ENCODE data around the gene HGS. TPM values are rescaled to one million over a fixed set of nuclear protein-coding genes. Genes with fewer than 3 reads are reported as not detected.

HGS gene
- total RNA-seq, 1 donor from 2014 or later: 50.5 TPM

DNA sequence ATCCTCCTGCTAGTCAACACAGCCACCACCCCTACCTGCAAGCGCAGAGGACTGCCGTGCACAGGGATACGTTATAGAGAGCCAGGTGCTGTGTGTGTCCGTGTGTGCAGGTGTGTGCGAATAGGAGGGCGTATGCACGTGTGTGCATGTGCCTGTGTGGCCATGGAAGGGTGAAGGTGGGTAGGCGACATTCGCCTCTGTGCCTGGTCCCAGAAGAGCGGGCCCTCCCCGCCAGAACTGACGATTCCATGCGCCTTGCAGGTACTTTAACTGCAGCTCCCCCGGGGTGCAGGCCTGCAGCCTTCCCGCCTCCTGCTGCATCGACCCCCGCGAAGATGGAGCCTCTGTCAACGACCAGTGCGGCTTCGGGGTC, 36.2 kb upstream of the HGS start:
- intact Hi-C loops (cut with micrococcal nuclease): no loop called here
- H3K4me3 ChIP-seq: peak overlapping the region; percentile 30
- no peak overlapping the region for H3K27ac ChIP-seq (replicated peaks)
- no peak for TF ChIP-seq CTCF (IDR thresholded peaks at IDR 0.05; ENCODE audit: borderline replicate concordance)
- no peak for DNase-seq
- peaks cover 61% of the 10 kb centered on the region for H3K27me3 ChIP-seq (ENCODE audit: low read depth)
- H3K36me3 ChIP-seq: no peaks in the 10 kb centered on the region
- H3K4me1 ChIP-seq: no peaks in the 10 kb centered on the region
- no peaks in the 10 kb centered on the region for H3K9me3 ChIP-seq (replicated peaks)

DNA sequence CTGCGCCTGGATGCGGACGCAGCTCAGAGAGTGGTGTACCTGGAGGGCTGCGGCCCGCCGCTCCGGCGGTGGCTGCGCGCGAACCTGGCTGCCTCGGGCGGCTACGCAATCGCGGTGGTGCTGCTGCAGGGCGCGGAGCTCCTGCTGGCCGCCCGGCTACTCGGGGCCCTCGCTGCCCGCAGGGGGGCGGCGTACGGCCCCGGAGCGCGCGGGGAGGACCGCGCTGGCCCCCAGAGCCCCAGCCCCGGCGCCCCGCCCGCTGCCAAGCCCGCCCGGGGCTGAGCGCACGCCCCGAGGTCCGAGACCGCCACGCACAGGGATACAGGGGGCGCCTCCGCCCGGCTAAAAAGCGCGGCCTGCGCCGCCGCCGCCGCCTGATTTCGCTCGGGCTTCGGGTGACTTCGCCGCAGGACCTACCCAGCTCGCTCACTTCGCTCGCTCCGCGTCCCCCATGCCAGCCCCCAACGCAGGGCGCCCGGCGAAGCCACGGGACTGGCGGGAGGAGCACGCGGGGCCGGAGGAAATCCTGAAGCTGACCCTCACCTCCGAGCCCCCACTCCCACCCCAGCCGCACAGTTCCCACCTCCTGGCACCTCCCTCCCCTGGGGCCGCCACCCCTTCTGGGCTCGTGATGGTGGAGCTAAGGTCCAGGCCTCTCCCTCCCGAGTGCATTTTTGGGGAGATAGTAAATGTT, 35.7 kb upstream of the HGS start:
- Histone ChIP-seq H3K27me3 (ENCODE audit: low read depth) (peaks cover 66% of the 10 kb centered on the region), H3K4me1 (no peaks in the 10 kb centered on the region), H3K36me3 (no peaks in the 10 kb centered on the region), H3K27ac (replicated peaks) (no peak overlapping the region), H3K9me3 (replicated peaks) (no peaks in the 10 kb centered on the region), H3K4me3 (peak overlapping the region; percentile 30)
- no peak for TF ChIP-seq CTCF (IDR thresholded peaks at IDR 0.05; ENCODE audit: borderline replicate concordance)
- intact Hi-C loops (cut with micrococcal nuclease): no loop called here
- DNase-seq: no peak

DNA sequence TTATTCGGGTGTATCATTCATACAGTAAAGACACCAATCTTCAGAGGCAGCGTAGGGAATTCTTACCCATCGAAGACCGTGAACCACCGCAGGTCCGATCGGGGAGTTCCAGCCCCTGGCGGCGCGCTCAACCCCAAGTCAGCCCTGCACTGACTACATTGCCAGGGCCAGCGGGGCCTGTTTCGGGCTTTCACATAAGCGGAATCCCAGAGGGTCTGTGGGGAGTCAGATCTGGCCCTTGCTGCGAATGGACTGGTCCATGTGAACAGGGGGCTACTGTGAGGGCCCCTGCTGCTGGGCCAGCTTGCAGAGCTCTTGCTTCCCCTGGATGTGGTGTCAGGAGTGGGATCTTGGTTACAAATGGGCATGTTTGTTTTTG, 35.1 kb upstream of the HGS start:
- Histone ChIP-seq H3K4me3 (no peak overlapping the region), H3K27me3 (ENCODE audit: low read depth) (peaks cover 72% of the 10 kb centered on the region), H3K36me3 (no peaks in the 10 kb centered on the region), H3K27ac (replicated peaks) (no peak overlapping the region), H3K9me3 (replicated peaks) (no peaks in the 10 kb centered on the region), H3K4me1 (no peaks in the 10 kb centered on the region)
- DNase-seq: no peak
- intact Hi-C loops (cut with micrococcal nuclease): no loop called here
- no peak for TF ChIP-seq CTCF (IDR thresholded peaks at IDR 0.05; ENCODE audit: borderline replicate concordance)

GRCh38 chr17:81650951-81651350, 32.9 kb upstream of the HGS start:
- no peaks in the 10 kb centered on the region for H3K9me3 ChIP-seq (replicated peaks)
- TF ChIP-seq CTCF (IDR thresholded peaks at IDR 0.05; ENCODE audit: borderline replicate concordance): no peak
- H3K4me1 ChIP-seq: no peaks in the 10 kb centered on the region
- intact Hi-C loops (cut with micrococcal nuclease): no loop called here
- no peak overlapping the region for H3K27ac ChIP-seq (replicated peaks)
- H3K27me3 ChIP-seq (ENCODE audit: low read depth): peaks cover 79% of the 10 kb centered on the region
- DNase-seq: no peak
- no peaks in the 10 kb centered on the region for H3K36me3 ChIP-seq
- no peak overlapping the region for H3K4me3 ChIP-seq

GRCh38 chr17:81651692-81652091, 32.1 kb upstream of the HGS start:
- Histone ChIP-seq H3K4me1 (peaks cover 4% of the 10 kb centered on the region), H3K9me3 (replicated peaks) (no peaks in the 10 kb centered on the region), H3K27ac (replicated peaks) (no peak overlapping the region), H3K27me3 (ENCODE audit: low read depth) (peaks cover 75% of the 10 kb centered on the region), H3K4me3 (no peak overlapping the region), H3K36me3 (no peaks in the 10 kb centered on the region)
- intact Hi-C loops (cut with micrococcal nuclease): no loop called here
- DNase-seq: no peak
- no peak for TF ChIP-seq CTCF (IDR thresholded peaks at IDR 0.05; ENCODE audit: borderline replicate concordance)

Data from left ventricle myocardium inferior (tissue), 1 donor.